ENCODE data around the gene TRIOBP. TPM values are rescaled to one million over a fixed set of nuclear protein-coding genes. Genes with fewer than 3 reads are reported as not detected.
A peak's percentile ranks its signal among the peaks of the same experiment; 100 is the strongest.

Gene TRIOBP
- total RNA-seq, 3 donors from 2014 or later (not counting 1 experiment from before 2014, with no cell fraction given): 25.1 to 38.5 (median 25.8) TPM

- Histone ChIP-seq H3K4me3 (ENCODE audit: low read length) (no peak overlapping the region), H3K27me3 (ENCODE audit: control insufficient read depth, insufficient read depth, low read length) (no peaks in the 10 kb centered on the region), H3K27ac (ENCODE audit: low read length) (no peak overlapping the region), H3K36me3 (ENCODE audit: control insufficient read depth, insufficient read depth, low read length) (peaks cover 1% of the 10 kb centered on the region), H3K4me1 (ENCODE audit: control insufficient read depth, insufficient read depth, low read length) (peaks cover 4% of the 10 kb centered on the region), H3K9me3 (ENCODE audit: control insufficient read depth, insufficient read depth, low read length) (no peaks in the 10 kb centered on the region)
- peaks cover 0 to 11% of the 10 kb centered on the region in 2 donors for H3K27me3 Mint-ChIP-seq (ENCODE audit: low read depth in 2 of 2)
- ATAC-seq (peak in 2 of 3 donors; percentile 55 to 66), DNase-seq (peak in 1 of 2 donors; percentile 36)
- peaks cover 0 to 6% of the 10 kb centered on the region in 2 donors for H3K4me1 Mint-ChIP-seq
- no peaks in the 10 kb centered on the region for H3K9me3 Mint-ChIP-seq
- 13% methylated on average over 135 of the region's 135 CpGs for WGBS (ENCODE audit: insufficient coverage)
- peak overlapping the region; percentile 85 for H3K4me3 Mint-ChIP-seq
- no peaks in the 10 kb centered on the region for H3K36me3 Mint-ChIP-seq
- TF ChIP-seq CTCF (IDR thresholded peaks at IDR 0.05): no peak
- H3K27ac Mint-ChIP-seq: no peak overlapping the region
- intact Hi-C loops (cut with micrococcal nuclease): no loop called here
These were observed 128.1 kb downstream of the TRIOBP start for GRCh38 chr22:37824674-37825641.

Other genes starting within 250 kb of the TRIOBP start
- gene MFNG, start 210.7 kb upstream of the TRIOBP start, total RNA-seq: 100 to 1,000 TPM in 2 of 3 donors, 10 to 100 TPM in 1; 75.3 to 111 (median 110) TPM
- under 1 TPM; 0.09 to 0.16 (median 0.10) TPM for gene CARD10, start 177.6 kb upstream of the TRIOBP start, total RNA-seq
- under 1 TPM in 2 of 3 donors, not detected in 1; 0.27 to 0.78 TPM for gene CDC42EP1, start 136.6 kb upstream of the TRIOBP start, total RNA-seq
- gene LGALS2, start 117.0 kb upstream of the TRIOBP start, total RNA-seq: 1 to 10 TPM; 1.4 to 3.4 (median 2.6) TPM
- 10 to 100 TPM; 69.3 to 87.8 (median 80.2) TPM for gene GGA1, start 88.2 kb upstream of the TRIOBP start, total RNA-seq
- 100 to 1,000 TPM; 163 to 189 (median 163) TPM for gene SH3BP1, start 57.4 kb upstream of the TRIOBP start, total RNA-seq
- 10 to 100 TPM in 2 of 3 donors, 1 to 10 TPM in 1; 8.3 to 14.2 (median 13.4) TPM for gene PDXP, start 38.3 kb upstream of the TRIOBP start, total RNA-seq
- 100 to 1,000 TPM; 195 to 218 (median 214) TPM for gene LGALS1, start 21.4 kb upstream of the TRIOBP start, total RNA-seq
- 10 to 100 TPM; 28.0 to 45.1 (median 39.0) TPM for gene NOL12, start 10.7 kb upstream of the TRIOBP start, total RNA-seq
- 1 to 10 TPM in 1 of 3 donors, under 1 TPM in 2; 0.25 to 1.2 (median 0.28) TPM for gene GCAT, start 110.9 kb downstream of the TRIOBP start, total RNA-seq
- under 1 TPM in 2 of 3 donors, not detected in 1; 0.24 to 0.32 TPM for gene GALR3, start 126.3 kb downstream of the TRIOBP start, total RNA-seq
- gene ANKRD54, start 147.3 kb downstream of the TRIOBP start, total RNA-seq: 10 to 100 TPM; 23.0 to 28.7 (median 26.4) TPM
- gene EIF3L, start 152.4 kb downstream of the TRIOBP start, total RNA-seq: 100 to 1,000 TPM; 276 to 295 (median 291) TPM
- 10 to 100 TPM; 24.6 to 34.3 (median 32.4) TPM for gene MICALL1, start 209.2 kb downstream of the TRIOBP start, total RNA-seq

All from natural killer cell (primary cell).